Measurements from ENCODE around the gene YY1.

The YY1 gene

GRCh38 chr14:100238419-100239210 is at the start of gene YY1:
Gene YY1, plus strand, starts transcription at chr14:100239144. Its CDS starts 101 bp downstream, at chr14:100239245.
- Histone ChIP-seq H3K36me3 (ENCODE audit: control insufficient read depth, insufficient read depth, low read length) (no peaks in the 10 kb centered on the region), H3K4me3 (replicated peaks; ENCODE audit: low read depth, low read length) (peak within 1 kb of the TSS; percentile 83), H3K27me3 (replicated peaks; ENCODE audit: control insufficient read depth, insufficient read depth, low read length) (no peaks in the 10 kb centered on the region)
- no peak for TF ChIP-seq CTCF (IDR thresholded peaks at IDR 0.05; ENCODE audit: insufficient read depth, low read length, poor library complexity, severe bottlenecking)
- peak; percentile 99 for DNase-seq (ENCODE audit: extremely low read depth, insufficient read length)

- no peak for TF ChIP-seq CTCF (IDR thresholded peaks at IDR 0.05; ENCODE audit: insufficient read depth, low read length, poor library complexity, severe bottlenecking)
- no peak overlapping the region for H3K4me3 ChIP-seq (replicated peaks; ENCODE audit: low read depth, low read length)
- no peak for DNase-seq (ENCODE audit: extremely low read depth, insufficient read length)
- no peaks in the 10 kb centered on the region for H3K36me3 ChIP-seq (ENCODE audit: control insufficient read depth, insufficient read depth, low read length)
- H3K27me3 ChIP-seq (replicated peaks; ENCODE audit: control insufficient read depth, insufficient read depth, low read length) = no peaks in the 10 kb centered on the region
Measured at GRCh38 chr14:100190126-100190525, 48.8 kb upstream of the YY1 start.

- Histone ChIP-seq H3K4me3 (replicated peaks; ENCODE audit: low read depth, low read length) (no peak overlapping the region), H3K36me3 (ENCODE audit: control insufficient read depth, insufficient read depth, low read length) (no peaks in the 10 kb centered on the region), H3K27me3 (replicated peaks; ENCODE audit: control insufficient read depth, insufficient read depth, low read length) (no peaks in the 10 kb centered on the region)
- DNase-seq (ENCODE audit: extremely low read depth, insufficient read length) = no peak
- no peak for TF ChIP-seq CTCF (IDR thresholded peaks at IDR 0.05; ENCODE audit: insufficient read depth, low read length, poor library complexity, severe bottlenecking)
Measured at GRCh38 chr14:100191584-100192249, 47.2 kb upstream of the YY1 start.

GRCh38 chr14:100192250-100192671 is 46.7 kb upstream of the YY1 start:
- Histone ChIP-seq H3K4me3 (replicated peaks; ENCODE audit: low read depth, low read length) (peak overlapping the region; percentile 58), H3K36me3 (ENCODE audit: control insufficient read depth, insufficient read depth, low read length) (no peaks in the 10 kb centered on the region), H3K27me3 (replicated peaks; ENCODE audit: control insufficient read depth, insufficient read depth, low read length) (no peaks in the 10 kb centered on the region)
- DNase-seq (ENCODE audit: extremely low read depth, insufficient read length) = peak; percentile 29
- TF ChIP-seq CTCF (IDR thresholded peaks at IDR 0.05; ENCODE audit: insufficient read depth, low read length, poor library complexity, severe bottlenecking) = no peak

- DNase-seq (ENCODE audit: extremely low read depth, insufficient read length) = peak; percentile 99
- peak; percentile 75 for TF ChIP-seq CTCF (IDR thresholded peaks at IDR 0.05; ENCODE audit: insufficient read depth, low read length, poor library complexity, severe bottlenecking)
- no peaks in the 10 kb centered on the region for H3K36me3 ChIP-seq (ENCODE audit: control insufficient read depth, insufficient read depth, low read length)
- peak overlapping the region; percentile 58 for H3K4me3 ChIP-seq (replicated peaks; ENCODE audit: low read depth, low read length)
- H3K27me3 ChIP-seq (replicated peaks; ENCODE audit: control insufficient read depth, insufficient read depth, low read length) = no peaks in the 10 kb centered on the region
Measured at GRCh38 chr14:100192672-100193416, 46.1 kb upstream of the YY1 start.

Data from GM06990 (cell line).